GM23248 (cell line): ENCODE data around the gene DMTF1. TPM values are rescaled to one million over a fixed set of nuclear protein-coding genes. Genes with fewer than 3 reads are reported as not detected.

Experiments
- DNase-seq: peaks from one replicate; pipeline ENCODE4 v3.0.0-alpha.2; 2015
- H2AFZ ChIP-seq: fragments of 200-600 bp; sonication (generic); 2 replicates; pipeline ENCODE4 v1.6.1; 2016; ENCODE audit warnings: antibody characterized with exemption
- H3F3A ChIP-seq: fragments of 200-600 bp; sonication (generic); 2 replicates; pipeline ENCODE4 v1.6.1; 2016; ENCODE audit warnings: mild to moderate bottlenecking, antibody characterized with exemption, mixed run types; ENCODE audit not compliant: insufficient read depth
- H3K27ac ChIP-seq: fragments of 200-600 bp; sonication (generic); 2 replicates; pipeline ENCODE4 v1.5.1; 2016; ENCODE audit warnings: mild to moderate bottlenecking
- H3K27me3 ChIP-seq: fragments of 200-600 bp; sonication (generic); replicated peaks from 2 replicates; pipeline ENCODE4 v1.6.1; 2016; ENCODE audit warnings: mild to moderate bottlenecking; ENCODE audit not compliant: insufficient read depth
- H3K36me3 ChIP-seq: fragments of 200-600 bp; sonication (generic); 2 replicates; pipeline ENCODE4 v1.6.1; 2016; ENCODE audit warnings: low read depth, mild to moderate bottlenecking
- H3K4me1 ChIP-seq: fragments of 200-600 bp; sonication (generic); 2 replicates; pipeline ENCODE4 v1.6.1; 2016; ENCODE audit warnings: mild to moderate bottlenecking; ENCODE audit not compliant: insufficient read depth
- H3K4me2 ChIP-seq: fragments of 200-600 bp; sonication (generic); one replicate; pipeline ENCODE4 v1.6.1; 2016; ENCODE audit warnings: mild to moderate bottlenecking; ENCODE audit not compliant: unreplicated experiment
- H3K4me3 ChIP-seq: fragments of 200-600 bp; sonication (generic); 2 replicates; pipeline ENCODE4 v1.5.1; 2016; ENCODE audit warnings: mild to moderate bottlenecking
- H3K79me2 ChIP-seq: fragments of 200-600 bp; sonication (generic); 2 replicates; pipeline ENCODE4 v1.6.1; 2016; ENCODE audit warnings: mild to moderate bottlenecking; ENCODE audit not compliant: insufficient read depth
- H3K9ac ChIP-seq: fragments of 200-600 bp; sonication (generic); 2 replicates; pipeline ENCODE4 v1.6.1; 2016; ENCODE audit warnings: mild to moderate bottlenecking
- H3K9me2 ChIP-seq: fragments of 200-600 bp; sonication (generic); 2 replicates; pipeline ENCODE4 v1.6.1; 2016; ENCODE audit warnings: mixed run types, mild to moderate bottlenecking, moderate library complexity; ENCODE audit not compliant: insufficient read depth
- H3K9me3 ChIP-seq: fragments of 200-600 bp; sonication (generic); one replicate; pipeline ENCODE4 v1.6.1; 2017; ENCODE audit warnings: low read depth
- H4K20me1 ChIP-seq: fragments of 200-600 bp; sonication (generic); 2 replicates; pipeline ENCODE4 v1.6.0; 2016; ENCODE audit not compliant: insufficient read depth
- EZH2 ChIP-seq: fragments of 200-600 bp; sonication (generic); IDR thresholded peaks from 2 replicates; pipeline ENCODE4 v1.6.1; 2018; ENCODE audit warnings: antibody characterized with exemption, mild to moderate bottlenecking; ENCODE audit not compliant: insufficient read depth, poor library complexity, severe bottlenecking
- EZH2phosphoT487 ChIP-seq: fragments of 200-600 bp; sonication (generic); IDR thresholded peaks from 2 replicates; pipeline ENCODE4 v1.6.1; 2018; ENCODE audit warnings: antibody characterized with exemption, moderate library complexity, mild to moderate bottlenecking, low read depth; ENCODE audit not compliant: insufficient read depth
- WGBS, 2 experiments: methylation state at CpG; one replicate each; pipeline ENCODE4 v1.1.6; 2015 to 2017; ENCODE audit warnings: low lambda C conversion rate in 2 of 2, low coverage in 1 of 2; ENCODE audit errors: missing lambda C conversion rate in 2 of 2; 5-methylcytosine and 5-hydroxymethylcytosine counted together
- in situ Hi-C: fragments of 300-500 bp; cut with MboI; formaldehyde crosslinking; loops from 2 replicates; pipeline ENCODE4 v1.15.0; 2020
- polyA plus RNA-seq: library from polyadenylated mRNA; unstranded; fragments of >200 nt; fragmentation: Nextera tagmentation; extraction: Ambion mirVana; gene quantifications from 2 replicates; pipeline ENCODE4 v1.2.1, GENCODE V29; 2016
- total RNA-seq: library from RNA; depleted of rRNA; stranded (reverse); fragments of >200 nt; shearing (Covaris generic); gene quantifications from 2 replicates; pipeline ENCODE4 v1.2.3, GENCODE V29; 2014

Gene DMTF1
- total and polyA plus RNA-seq, 2 experiments from 2014 or later = 28.4 to 28.6 TPM

- no peaks in the 10 kb centered on the region for H3K79me2 ChIP-seq
- WGBS, 2 experiments = 54 to 56% methylated on average over 2 of the region's 2 CpGs
Measured at GRCh38 chr7:87140271-87140748, 11.9 kb upstream of the DMTF1 start.

GRCh38 chr7:87144173-87144657 is 8.0 kb upstream of the DMTF1 start:
- Histone ChIP-seq H3K9me2 (no peaks in the 10 kb centered on the region), H3K4me1 (no peaks in the 10 kb centered on the region), H2AFZ (no peak overlapping the region), H3K36me3 (no peaks in the 10 kb centered on the region), H3K4me2 (no peak overlapping the region), H3K27me3 (no peaks in the 10 kb centered on the region), H3K4me3 (no peak overlapping the region), H4K20me1 (no peaks in the 10 kb centered on the region), H3K79me2 (no peaks in the 10 kb centered on the region), H3K9me3 (no peaks in the 10 kb centered on the region), H3K27ac (no peak overlapping the region), H3K9ac (no peak overlapping the region), H3F3A (no peaks in the 10 kb centered on the region)
- in situ Hi-C loops = loop anchor here (25.0 kb wide), 1 partner anchor 207 kb away; no protein-coding TSS in a partner anchor
- 52 to 57% methylated on average over 2 of the region's 2 CpGs for WGBS, 2 experiments
- TF ChIP-seq EZH2phosphoT487 = no peak
- no peak for TF ChIP-seq EZH2
- no peak for DNase-seq

More at GRCh38 chr7:87140271-87140748, 11.9 kb upstream of the DMTF1 start:
- Histone ChIP-seq H3K9me2 (no peaks in the 10 kb centered on the region), H3K27ac (no peak overlapping the region), H3K9ac (no peak overlapping the region), H2AFZ (no peak overlapping the region), H3K27me3 (no peaks in the 10 kb centered on the region), H3K9me3 (no peaks in the 10 kb centered on the region), H4K20me1 (no peaks in the 10 kb centered on the region), H3K4me1 (no peaks in the 10 kb centered on the region), H3K4me3 (no peak overlapping the region), H3K4me2 (no peak overlapping the region), H3F3A (no peaks in the 10 kb centered on the region), H3K36me3 (no peaks in the 10 kb centered on the region)
- no peak for DNase-seq
- in situ Hi-C loops = loop anchor here (25.0 kb wide), 1 partner anchor 203 kb away; no protein-coding TSS in a partner anchor
- TF ChIP-seq EZH2phosphoT487 = no peak
- no peak for TF ChIP-seq EZH2

GRCh38 chr7:87146740-87147386 is 5.4 kb upstream of the DMTF1 start:
- Histone ChIP-seq H3K9me3 (no peaks in the 10 kb centered on the region), H3K36me3 (no peaks in the 10 kb centered on the region), H3K4me2 (no peak overlapping the region), H2AFZ (no peak overlapping the region), H3K9ac (no peak overlapping the region), H3K79me2 (no peaks in the 10 kb centered on the region), H3K4me1 (no peaks in the 10 kb centered on the region; the same call in 1 of the 2 replicates), H3F3A (peaks cover 11% of the 10 kb centered on the region), H3K27me3 (no peaks in the 10 kb centered on the region), H4K20me1 (no peaks in the 10 kb centered on the region), H3K27ac (no peak overlapping the region), H3K4me3 (no peak overlapping the region), H3K9me2 (no peaks in the 10 kb centered on the region)
- 87% methylated on average over 22 to 25 of the region's 25 CpGs for WGBS, 2 experiments
- no peak for DNase-seq
- in situ Hi-C loops = loop anchor here (25.0 kb wide), 1 partner anchor 210 kb away; no protein-coding TSS in a partner anchor
- TF ChIP-seq EZH2 (no peak), EZH2phosphoT487 (no peak)

- TF ChIP-seq EZH2 (no peak), EZH2phosphoT487 (no peak)
- 65 to 71% methylated on average over 7 of the region's 7 CpGs for WGBS, 2 experiments
- no peak overlapping the region for H3K9ac ChIP-seq
- no peak overlapping the region for H2AFZ ChIP-seq
- no peaks in the 10 kb centered on the region for H3K27me3 ChIP-seq
- H3K4me1 ChIP-seq = no peaks in the 10 kb centered on the region; the same call in 1 of the 2 replicates
- no peaks in the 10 kb centered on the region for H3K79me2 ChIP-seq
- no peaks in the 10 kb centered on the region for H4K20me1 ChIP-seq
- DNase-seq = no peak
- H3K9me3 ChIP-seq = no peaks in the 10 kb centered on the region
- no peak overlapping the region for H3K4me3 ChIP-seq
- no peaks in the 10 kb centered on the region for H3K9me2 ChIP-seq
- H3K36me3 ChIP-seq = no peaks in the 10 kb centered on the region
- no peak overlapping the region for H3K4me2 ChIP-seq
- H3K27ac ChIP-seq = no peak overlapping the region
- in situ Hi-C loops = loop anchor here (25.0 kb wide), 1 partner anchor 210 kb away; no protein-coding TSS in a partner anchor
- H3F3A ChIP-seq = peaks cover 12% of the 10 kb centered on the region
Measured at GRCh38 chr7:87147500-87147899, 4.8 kb upstream of the DMTF1 start.
